ENCODE data around the gene CENPI.

The CENPI gene

GRCh38 chrX:101097546-101098453 is at the start of gene CENPI:
Gene CENPI, plus strand, starts transcription at chrX:101098204. Its CDS starts 2,867 bp downstream, at chrX:101101071.
- TF ChIP-seq CTCF (IDR thresholded peaks at IDR 0.05) = no peak

- TF ChIP-seq CTCF (IDR thresholded peaks at IDR 0.05) = no peak
Observed at GRCh38 chrX:101051153-101051548, 46.9 kb upstream of the CENPI start.

GRCh38 chrX:101051549-101052302 is 46.3 kb upstream of the CENPI start, which contains the start of gene TRMT2B:
Gene TRMT2B, minus strand, starts transcription at chrX:101052111. Its CDS starts 9,822 bp downstream, at chrX:101042289.
- no peak for TF ChIP-seq CTCF (IDR thresholded peaks at IDR 0.05)

- no peak for TF ChIP-seq CTCF (IDR thresholded peaks at IDR 0.05)
Observed at GRCh38 chrX:101057093-101057714, 40.8 kb upstream of the CENPI start.

- TF ChIP-seq CTCF (IDR thresholded peaks at IDR 0.05) = no peak
Observed at GRCh38 chrX:101062176-101062575, 35.8 kb upstream of the CENPI start.

- no peak for TF ChIP-seq CTCF (IDR thresholded peaks at IDR 0.05)
Observed at GRCh38 chrX:101071582-101071981, 26.4 kb upstream of the CENPI start.

Data from LNCAP (cell line).